IPS DF 6.9 (cell line): ENCODE results near the gene ZNF106.

ENCODE experiments used
- DNase-seq: peaks from one replicate; pipeline ENCODE4 v3.0.0-alpha.2; 2013; ENCODE audit warnings: low read depth, low spot score
- H3K27ac ChIP-seq: one replicate; pipeline ENCODE4 v1.5.1; 2013; ENCODE audit warnings: low read length, control low read depth
- H3K27me3 ChIP-seq: 2 replicates; pipeline ENCODE4 v1.6.1; 2013; ENCODE audit warnings: mild to moderate bottlenecking, low read length; ENCODE audit not compliant: control insufficient read depth, insufficient read depth
- H3K36me3 ChIP-seq: 2 replicates; pipeline ENCODE4 v1.6.1; 2013; ENCODE audit warnings: low read length; ENCODE audit not compliant: control insufficient read depth, insufficient read depth
- H3K4me1 ChIP-seq: 2 replicates; pipeline ENCODE4 v1.6.1; 2013; ENCODE audit warnings: low read length; ENCODE audit not compliant: control insufficient read depth, insufficient read depth
- H3K4me3 ChIP-seq: 2 replicates; pipeline ENCODE4 v1.5.1; 2013; ENCODE audit warnings: mild to moderate bottlenecking, low read length
- H3K9me3 ChIP-seq: 2 replicates; pipeline ENCODE4 v1.6.1; 2013; ENCODE audit warnings: low read length, inconsistent platforms; ENCODE audit not compliant: control insufficient read depth, insufficient read depth
- WGBS: extraction: QIAGEN DNeasy Blood & Tissue Kit; methylation state at CpG from one replicate; pipeline ENCODE4 v1.1.7; 2013; ENCODE audit warnings: mixed read lengths, missing lambda C conversion rate; ENCODE audit not compliant: insufficient read length, insufficient coverage; 5-methylcytosine and 5-hydroxymethylcytosine counted together

ZNF106 gene

GRCh38 chr15:42371096-42371495 lies 119.8 kb downstream of the ZNF106 start:
- Histone ChIP-seq H3K4me3 (no peak overlapping the region), H3K36me3 (no peaks in the 10 kb centered on the region), H3K9me3 (no peaks in the 10 kb centered on the region; the same call in 1 of the 2 replicates), H3K27me3 (no peaks in the 10 kb centered on the region), H3K4me1 (no peaks in the 10 kb centered on the region), H3K27ac (no peak overlapping the region)
- no CpG with 5 or more reads among the region's 2 CpGs for WGBS
- DNase-seq = no peak

GRCh38 chr15:42368096-42368495 lies 122.8 kb downstream of the ZNF106 start:
- no CpG with 5 or more reads among the region's 3 CpGs for WGBS
- Histone ChIP-seq H3K27me3 (no peaks in the 10 kb centered on the region), H3K27ac (no peak overlapping the region), H3K9me3 (no peaks in the 10 kb centered on the region; the same call in 1 of the 2 replicates), H3K4me1 (0 out of 2 replicates have a peak, but pooled peaks cover 3% of the 10 kb centered on the region), H3K4me3 (no peak overlapping the region), H3K36me3 (no peaks in the 10 kb centered on the region)
- DNase-seq = no peak

GRCh38 chr15:42367041-42367440 lies 123.9 kb downstream of the ZNF106 start:
- no CpG with 5 or more reads among the region's 5 CpGs for WGBS
- no peak for DNase-seq

GRCh38 chr15:42365921-42366550 lies 124.9 kb downstream of the ZNF106 start:
- no peaks in the 10 kb centered on the region for H3K27me3 ChIP-seq
- H3K4me1 ChIP-seq = 0 out of 2 replicates have a peak, but pooled peaks cover 3% of the 10 kb centered on the region
- H3K4me3 ChIP-seq = no peak overlapping the region
- DNase-seq = no peak
- H3K36me3 ChIP-seq = no peaks in the 10 kb centered on the region
- no CpG with 5 or more reads among the region's 5 CpGs for WGBS
- no peak overlapping the region for H3K27ac ChIP-seq
- H3K9me3 ChIP-seq = no peaks in the 10 kb centered on the region; the same call in 1 of the 2 replicates

More at GRCh38 chr15:42367041-42367440, 123.9 kb downstream of the ZNF106 start:
- no peak overlapping the region for H3K27ac ChIP-seq
- H3K4me1 ChIP-seq = 0 out of 2 replicates have a peak, but pooled peaks cover 3% of the 10 kb centered on the region
- H3K36me3 ChIP-seq = no peaks in the 10 kb centered on the region
- H3K27me3 ChIP-seq = no peaks in the 10 kb centered on the region
- no peaks in the 10 kb centered on the region; the same call in 1 of the 2 replicates for H3K9me3 ChIP-seq
- no peak overlapping the region for H3K4me3 ChIP-seq

GRCh38 chr15:42364529-42364928 lies 126.4 kb downstream of the ZNF106 start:
- Histone ChIP-seq H3K27me3 (no peaks in the 10 kb centered on the region), H3K4me1 (0 out of 2 replicates have a peak, but pooled peaks cover 5% of the 10 kb centered on the region), H3K27ac (no peak overlapping the region), H3K4me3 (no peak overlapping the region), H3K9me3 (no peaks in the 10 kb centered on the region; the same call in 1 of the 2 replicates), H3K36me3 (no peaks in the 10 kb centered on the region)
- DNase-seq = no peak
- no CpG with 5 or more reads among the region's 1 CpG for WGBS

GRCh38 chr15:42363942-42364341 lies 127.0 kb downstream of the ZNF106 start:
- Histone ChIP-seq H3K4me3 (no peak overlapping the region), H3K4me1 (0 out of 2 replicates have a peak, but pooled peaks cover 5% of the 10 kb centered on the region), H3K27me3 (no peaks in the 10 kb centered on the region), H3K27ac (no peak overlapping the region), H3K9me3 (no peaks in the 10 kb centered on the region), H3K36me3 (no peaks in the 10 kb centered on the region)
- DNase-seq = no peak

GRCh38 chr15:42363487-42363886 lies 127.5 kb downstream of the ZNF106 start:
- no peak for DNase-seq
- WGBS = no CpG with 5 or more reads among the region's 3 CpGs
- Histone ChIP-seq H3K27me3 (no peaks in the 10 kb centered on the region), H3K27ac (no peak overlapping the region), H3K36me3 (no peaks in the 10 kb centered on the region), H3K9me3 (no peaks in the 10 kb centered on the region), H3K4me1 (0 out of 2 replicates have a peak, but pooled peaks cover 5% of the 10 kb centered on the region), H3K4me3 (no peak overlapping the region)
